Mammary epithelial cell (primary cell): ENCODE measurements around the gene CDK11B.

ENCODE experiments used
- CTCF ChIP-seq, 2 donors: IDR thresholded peaks in 1 of 2; conservative IDR thresholded peaks in 1 of 2; 2 replicates each; pipeline ENCODE4 v1.5.1; 2011 to 2012; ENCODE audit warnings: inconsistent platforms in 2 of 2, low read length in 2 of 2, mild to moderate bottlenecking in 2 of 2, control low read depth in 1 of 2, low read depth in 1 of 2; ENCODE audit not compliant: insufficient read depth in 1 of 2; ENCODE audit errors: extremely low read depth in 1 of 2
- EZH2 ChIP-seq: IDR thresholded peaks from 2 replicates; pipeline ENCODE4 v1.6.1; 2012; ENCODE audit warnings: low read length, inconsistent platforms, borderline replicate concordance

GRCh38 chr1:1610796-1611195 is 48.0 kb downstream of the CDK11B start:
- TF ChIP-seq CTCF (conservative IDR thresholded peaks at IDR 0.05 in 1 of 2, IDR thresholded peaks at IDR 0.05 in 1 of 2; ENCODE audit: extremely low read depth in 1 of 2, insufficient read depth in 1 of 2, low read depth in 1 of 2, low read length in 2 of 2) (no peak), EZH2 (no peak)
